Measurements from ENCODE around the gene PIK3R4. TPM values are rescaled to one million over a fixed set of nuclear protein-coding genes. Genes with fewer than 3 reads are reported as not detected.
A peak's percentile ranks its signal among the peaks of the same experiment; 100 is the strongest.

PIK3R4 gene
- total and polyA plus RNA-seq, 4 donors, result 14.3 to 36.6 (median 22.2) TPM

DNA sequence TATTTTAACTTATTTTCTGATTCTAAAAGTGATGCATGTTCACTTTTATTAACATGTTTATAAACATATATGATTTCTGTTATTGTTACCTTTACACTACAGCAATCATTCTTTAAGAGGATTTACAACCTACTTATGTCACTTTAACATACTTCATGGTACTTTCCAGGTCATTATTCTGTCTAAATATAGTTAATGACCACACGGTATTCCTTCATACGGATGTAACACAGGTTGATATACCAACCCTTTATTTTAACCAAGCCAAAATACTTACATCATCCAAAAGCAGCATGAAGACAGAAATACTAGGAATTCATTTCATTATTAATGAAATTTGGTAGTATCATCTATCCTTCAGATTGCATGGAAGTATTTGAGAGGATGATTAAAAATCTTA, 18.6 kb downstream of the PIK3R4 start:
- H3K27ac ChIP-seq (ENCODE audit: low read depth in 1 of 2, low read length in 2 of 2), result peak overlapping the region; percentile 20 to 40
- WGBS, result 62% methylated on average over 2 of the region's 2 CpGs

DNA sequence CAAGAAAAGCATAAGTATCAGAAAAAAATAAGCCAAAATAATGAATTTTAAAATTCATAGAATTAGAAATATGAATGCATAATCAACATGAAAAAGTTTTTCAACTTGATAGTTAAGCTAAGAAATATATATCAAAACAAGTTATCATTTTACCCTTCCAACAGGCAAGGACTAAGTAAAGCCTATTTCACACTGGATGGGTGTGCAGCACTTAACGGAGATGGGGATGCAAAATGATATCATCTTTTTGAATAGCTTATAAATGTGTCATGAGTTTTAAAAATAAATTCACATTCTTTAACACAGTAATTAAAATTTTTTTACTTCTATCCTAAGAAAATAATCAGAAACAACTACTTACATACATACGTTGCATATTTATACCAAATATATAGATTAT, 20.9 kb downstream of the PIK3R4 start:
- no peak for DNase-seq (ENCODE audit: low spot score)
- H3K9me3 ChIP-seq (ENCODE audit: control insufficient read depth in 4 of 4, low read length in 3 of 4), result no peaks in the 10 kb centered on the region
- no peak overlapping the region for H3K27ac ChIP-seq (ENCODE audit: low read depth in 1 of 2, low read length in 2 of 2)
- H3K4me1 ChIP-seq (ENCODE audit: control insufficient read depth in 4 of 4, insufficient read depth in 4 of 4, low read length in 3 of 4), result peaks cover 0 to 31% (median 27%) of the 10 kb centered on the region in 4 donors
- no peak overlapping the region for H3K4me3 ChIP-seq (ENCODE audit: low read depth in 1 of 3, low read length in 3 of 3)
- H3K36me3 ChIP-seq (ENCODE audit: control insufficient read depth in 4 of 4, insufficient read depth in 3 of 4, low read depth in 1 of 4, low read length in 3 of 4), result peaks cover 1 to 17% (median 5%) of the 10 kb centered on the region in 4 donors
- WGBS, result 93% methylated on average over 2 of the region's 2 CpGs
- TF ChIP-seq TAF1 (conservative IDR thresholded peaks at IDR 0.05), result no peak
- no peak overlapping the region for H3K9ac ChIP-seq (ENCODE audit: low read depth in 1 of 2, low read length in 2 of 2)
- no peaks in the 10 kb centered on the region for H3K27me3 ChIP-seq (ENCODE audit: control insufficient read depth in 4 of 4, insufficient read depth in 4 of 4, low read length in 3 of 4)

More for the DNA sequence above, 18.6 kb downstream of the PIK3R4 start:
- Histone ChIP-seq H3K36me3 (ENCODE audit: control insufficient read depth in 4 of 4, insufficient read depth in 3 of 4, low read depth in 1 of 4, low read length in 3 of 4) (peaks cover 0 to 6% (median 2%) of the 10 kb centered on the region in 4 donors), H3K4me1 (ENCODE audit: control insufficient read depth in 4 of 4, insufficient read depth in 4 of 4, low read length in 3 of 4) (peaks cover 0 to 49% (median 39%) of the 10 kb centered on the region in 4 donors), H3K9ac (ENCODE audit: low read depth in 1 of 2, low read length in 2 of 2) (no peak overlapping the region), H3K9me3 (ENCODE audit: control insufficient read depth in 4 of 4, low read length in 3 of 4) (no peaks in the 10 kb centered on the region), H3K4me3 (ENCODE audit: low read depth in 1 of 3, low read length in 3 of 3) (no peak overlapping the region), H3K27me3 (ENCODE audit: control insufficient read depth in 4 of 4, insufficient read depth in 4 of 4, low read length in 3 of 4) (no peaks in the 10 kb centered on the region)
- no peak for TF ChIP-seq MAX (IDR thresholded peaks at IDR 0.05)
- TF ChIP-seq HNF4A (conservative IDR thresholded peaks at IDR 0.05), result no peak
- no peak for TF ChIP-seq ATF3 (IDR thresholded peaks at IDR 0.05)
- TF ChIP-seq NR2F2 (IDR thresholded peaks at IDR 0.05), result no peak
- no peak for TF ChIP-seq HNF4G (IDR thresholded peaks at IDR 0.05)
- TF ChIP-seq SP1 (IDR thresholded peaks at IDR 0.05), result no peak
- TF ChIP-seq EGR1 (IDR thresholded peaks at IDR 0.05; ENCODE audit: low read depth in 2 of 2), result no peak
- no peak for TF ChIP-seq TAF1 (conservative IDR thresholded peaks at IDR 0.05)
- TF ChIP-seq JUND (IDR thresholded peaks at IDR 0.05), result no peak
- DNase-seq (ENCODE audit: low spot score), result no peak

- TF ChIP-seq, protein P1, sequence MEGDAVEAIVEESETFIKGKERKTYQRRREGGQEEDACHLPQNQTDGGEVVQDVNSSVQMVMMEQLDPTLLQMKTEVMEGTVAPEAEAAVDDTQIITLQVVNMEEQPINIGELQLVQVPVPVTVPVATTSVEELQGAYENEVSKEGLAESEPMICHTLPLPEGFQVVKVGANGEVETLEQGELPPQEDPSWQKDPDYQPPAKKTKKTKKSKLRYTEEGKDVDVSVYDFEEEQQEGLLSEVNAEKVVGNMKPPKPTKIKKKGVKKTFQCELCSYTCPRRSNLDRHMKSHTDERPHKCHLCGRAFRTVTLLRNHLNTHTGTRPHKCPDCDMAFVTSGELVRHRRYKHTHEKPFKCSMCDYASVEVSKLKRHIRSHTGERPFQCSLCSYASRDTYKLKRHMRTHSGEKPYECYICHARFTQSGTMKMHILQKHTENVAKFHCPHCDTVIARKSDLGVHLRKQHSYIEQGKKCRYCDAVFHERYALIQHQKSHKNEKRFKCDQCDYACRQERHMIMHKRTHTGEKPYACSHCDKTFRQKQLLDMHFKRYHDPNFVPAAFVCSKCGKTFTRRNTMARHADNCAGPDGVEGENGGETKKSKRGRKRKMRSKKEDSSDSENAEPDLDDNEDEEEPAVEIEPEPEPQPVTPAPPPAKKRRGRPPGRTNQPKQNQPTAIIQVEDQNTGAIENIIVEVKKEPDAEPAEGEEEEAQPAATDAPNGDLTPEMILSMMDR (IDR thresholded peaks at IDR 0.05; ENCODE audit: low read depth, low read length, missing input control), result no peak
- TF ChIP-seq JUND (IDR thresholded peaks at IDR 0.05) (no peak), SP1 (IDR thresholded peaks at IDR 0.05) (no peak), RXRA (IDR thresholded peaks at IDR 0.05) (no peak), FOXA1 (IDR thresholded peaks at IDR 0.05) (no peak), RAD21 (IDR thresholded peaks at IDR 0.05) (no peak), MAX (IDR thresholded peaks at IDR 0.05) (no peak), TAF1 (conservative IDR thresholded peaks at IDR 0.05) (no peak), ATF3 (IDR thresholded peaks at IDR 0.05) (no peak), YY1 (IDR thresholded peaks at IDR 0.05) (no peak), EGR1 (IDR thresholded peaks at IDR 0.05; ENCODE audit: low read depth in 2 of 2) (no peak), HNF4G (IDR thresholded peaks at IDR 0.05) (no peak), FOXA2 (IDR thresholded peaks at IDR 0.05) (no peak), NR2F2 (IDR thresholded peaks at IDR 0.05) (no peak), HNF4A (conservative IDR thresholded peaks at IDR 0.05) (no peak)
- TF ChIP-seq, protein P2, sequence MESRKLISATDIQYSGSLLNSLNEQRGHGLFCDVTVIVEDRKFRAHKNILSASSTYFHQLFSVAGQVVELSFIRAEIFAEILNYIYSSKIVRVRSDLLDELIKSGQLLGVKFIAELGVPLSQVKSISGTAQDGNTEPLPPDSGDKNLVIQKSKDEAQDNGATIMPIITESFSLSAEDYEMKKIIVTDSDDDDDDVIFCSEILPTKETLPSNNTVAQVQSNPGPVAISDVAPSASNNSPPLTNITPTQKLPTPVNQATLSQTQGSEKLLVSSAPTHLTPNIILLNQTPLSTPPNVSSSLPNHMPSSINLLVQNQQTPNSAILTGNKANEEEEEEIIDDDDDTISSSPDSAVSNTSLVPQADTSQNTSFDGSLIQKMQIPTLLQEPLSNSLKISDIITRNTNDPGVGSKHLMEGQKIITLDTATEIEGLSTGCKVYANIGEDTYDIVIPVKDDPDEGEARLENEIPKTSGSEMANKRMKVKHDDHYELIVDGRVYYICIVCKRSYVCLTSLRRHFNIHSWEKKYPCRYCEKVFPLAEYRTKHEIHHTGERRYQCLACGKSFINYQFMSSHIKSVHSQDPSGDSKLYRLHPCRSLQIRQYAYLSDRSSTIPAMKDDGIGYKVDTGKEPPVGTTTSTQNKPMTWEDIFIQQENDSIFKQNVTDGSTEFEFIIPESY (IDR thresholded peaks at IDR 0.05), result no peak
- TF ChIP-seq, protein P3, sequence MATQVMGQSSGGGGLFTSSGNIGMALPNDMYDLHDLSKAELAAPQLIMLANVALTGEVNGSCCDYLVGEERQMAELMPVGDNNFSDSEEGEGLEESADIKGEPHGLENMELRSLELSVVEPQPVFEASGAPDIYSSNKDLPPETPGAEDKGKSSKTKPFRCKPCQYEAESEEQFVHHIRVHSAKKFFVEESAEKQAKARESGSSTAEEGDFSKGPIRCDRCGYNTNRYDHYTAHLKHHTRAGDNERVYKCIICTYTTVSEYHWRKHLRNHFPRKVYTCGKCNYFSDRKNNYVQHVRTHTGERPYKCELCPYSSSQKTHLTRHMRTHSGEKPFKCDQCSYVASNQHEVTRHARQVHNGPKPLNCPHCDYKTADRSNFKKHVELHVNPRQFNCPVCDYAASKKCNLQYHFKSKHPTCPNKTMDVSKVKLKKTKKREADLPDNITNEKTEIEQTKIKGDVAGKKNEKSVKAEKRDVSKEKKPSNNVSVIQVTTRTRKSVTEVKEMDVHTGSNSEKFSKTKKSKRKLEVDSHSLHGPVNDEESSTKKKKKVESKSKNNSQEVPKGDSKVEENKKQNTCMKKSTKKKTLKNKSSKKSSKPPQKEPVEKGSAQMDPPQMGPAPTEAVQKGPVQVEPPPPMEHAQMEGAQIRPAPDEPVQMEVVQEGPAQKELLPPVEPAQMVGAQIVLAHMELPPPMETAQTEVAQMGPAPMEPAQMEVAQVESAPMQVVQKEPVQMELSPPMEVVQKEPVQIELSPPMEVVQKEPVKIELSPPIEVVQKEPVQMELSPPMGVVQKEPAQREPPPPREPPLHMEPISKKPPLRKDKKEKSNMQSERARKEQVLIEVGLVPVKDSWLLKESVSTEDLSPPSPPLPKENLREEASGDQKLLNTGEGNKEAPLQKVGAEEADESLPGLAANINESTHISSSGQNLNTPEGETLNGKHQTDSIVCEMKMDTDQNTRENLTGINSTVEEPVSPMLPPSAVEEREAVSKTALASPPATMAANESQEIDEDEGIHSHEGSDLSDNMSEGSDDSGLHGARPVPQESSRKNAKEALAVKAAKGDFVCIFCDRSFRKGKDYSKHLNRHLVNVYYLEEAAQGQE (IDR thresholded peaks at IDR 0.05), result no peak
- no peak for DNase-seq (ENCODE audit: low spot score)
- Histone ChIP-seq H3K4me1 (ENCODE audit: control insufficient read depth in 4 of 4, insufficient read depth in 4 of 4, low read length in 3 of 4) (no peaks in the 10 kb centered on the region), H3K4me3 (ENCODE audit: low read depth in 1 of 3, low read length in 3 of 3) (no peak overlapping the region), H3K9me3 (ENCODE audit: control insufficient read depth in 4 of 4, low read length in 3 of 4) (no peaks in the 10 kb centered on the region), H3K27me3 (ENCODE audit: control insufficient read depth in 4 of 4, insufficient read depth in 4 of 4, low read length in 3 of 4) (no peaks in the 10 kb centered on the region), H3K9ac (ENCODE audit: low read depth in 1 of 2, low read length in 2 of 2) (no peak overlapping the region), H3K36me3 (ENCODE audit: control insufficient read depth in 4 of 4, insufficient read depth in 3 of 4, low read depth in 1 of 4, low read length in 3 of 4) (peaks cover 0 to 23% (median 16%) of the 10 kb centered on the region in 4 donors), H3K27ac (ENCODE audit: low read depth in 1 of 2, low read length in 2 of 2) (no peak overlapping the region)
- WGBS, result 98% methylated on average over 1 of the region's 1 CpG
Observed at GRCh38 chr3:130715616-130716015, 31.0 kb downstream of the PIK3R4 start.
